WTC11 (cell line): ENCODE measurements around the gene MCEE. TPM values are rescaled to one million over a fixed set of nuclear protein-coding genes. Genes with fewer than 3 reads are reported as not detected.
A peak's percentile ranks its signal among the peaks of the same experiment; 100 is the strongest.

ENCODE experiments used
- ATAC-seq: fragments of 200-7000 bp; cut with Tn5 transposase; 2 replicates; pipeline ENCODE4 v1.10.0; 2021; ENCODE audit warnings: mild to moderate bottlenecking, moderate library complexity
- CTCF ChIA-PET: fragments of 300-600 bp; sonication (Branson Sonifier 250); formaldehyde crosslinking; loops from one replicate; lab custom pipeline; 2021; ENCODE audit warnings: antibody characterized with exemption; lab: Charles Lee
- POLR2A ChIA-PET: fragments of 350-600 bp; sonication (Branson Sonifier 250); formaldehyde crosslinking; loops from one replicate; lab custom pipeline; 2021; ENCODE audit warnings: antibody characterized with exemption; lab: Charles Lee
- DNase-seq: peaks from one replicate; pipeline ENCODE4 v3.0.0; 2021; ENCODE audit warnings: low spot score
- H3K27ac Mint-ChIP-seq: 2 replicates; pipeline ENCODE4 v1.8.0; 2021; ENCODE audit warnings: mixed read lengths
- H3K27me3 Mint-ChIP-seq: 2 replicates; pipeline ENCODE4 v1.8.0; 2021; ENCODE audit warnings: low read depth, mild to moderate bottlenecking, moderate library complexity, mixed read lengths
- H3K36me3 Mint-ChIP-seq: 2 replicates; pipeline ENCODE4 v1.8.0; 2021; ENCODE audit warnings: mixed read lengths
- H3K4me1 Mint-ChIP-seq: 2 replicates; pipeline ENCODE4 v1.8.0; 2022; ENCODE audit warnings: mixed read lengths
- H3K4me3 Mint-ChIP-seq: 2 replicates; pipeline ENCODE4 v1.8.0; 2021; ENCODE audit warnings: mild to moderate bottlenecking, moderate library complexity, mixed read lengths
- H3K9me3 Mint-ChIP-seq: 2 replicates; pipeline ENCODE4 v1.8.0; 2021; ENCODE audit warnings: mixed read lengths
- CREM ChIP-seq: sonication (generic); formaldehyde crosslinking; IDR thresholded peaks from 2 replicates; pipeline ENCODE4 v1.8.1; 2022; ENCODE audit warnings: mild to moderate bottlenecking, missing genetic modification reagents, moderate library complexity
- E2F5 ChIP-seq: sonication (generic); formaldehyde crosslinking; IDR thresholded peaks from 2 replicates; pipeline ENCODE4 v1.8.1; 2022; ENCODE audit warnings: mild to moderate bottlenecking, moderate library complexity, missing genetic modification reagents
- GRHL2 ChIP-seq: fragments of 250-450 bp; sonication (Bioruptor Pico); IDR thresholded peaks from 2 replicates; pipeline ENCODE4 v1.8.0; 2022; ENCODE audit warnings: mild to moderate bottlenecking, moderate library complexity; ENCODE audit not compliant: insufficient replicate concordance, severe bottlenecking
- HMGXB4 ChIP-seq: sonication (generic); formaldehyde crosslinking; IDR thresholded peaks from 2 replicates; pipeline ENCODE4 v1.8.1; 2023; ENCODE audit warnings: mild to moderate bottlenecking, moderate library complexity, missing genetic modification reagents
- MAX ChIP-seq: sonication (generic); formaldehyde crosslinking; IDR thresholded peaks from 2 replicates; pipeline ENCODE4 v1.8.0; 2022; ENCODE audit warnings: mild to moderate bottlenecking, missing genetic modification reagents
- MXD4 ChIP-seq: fragments of 250-450 bp; sonication (Bioruptor Pico); IDR thresholded peaks from 2 replicates; pipeline ENCODE4 v1.8.0; 2021; ENCODE audit warnings: mild to moderate bottlenecking, moderate library complexity, borderline replicate concordance
- NR2C2 ChIP-seq: sonication (generic); formaldehyde crosslinking; IDR thresholded peaks from 2 replicates; pipeline ENCODE4 v1.8.0; 2022; ENCODE audit warnings: mild to moderate bottlenecking, missing genetic modification reagents
- PRDM15 ChIP-seq: sonication (generic); formaldehyde crosslinking; IDR thresholded peaks from 2 replicates; pipeline ENCODE4 v1.8.0; 2022; ENCODE audit warnings: missing genetic modification reagents
- TEAD1 ChIP-seq: sonication (generic); formaldehyde crosslinking; IDR thresholded peaks from 2 replicates; pipeline ENCODE4 v1.8.0; 2022; ENCODE audit warnings: mild to moderate bottlenecking, missing genetic modification reagents
- TEAD4 ChIP-seq: sonication (generic); formaldehyde crosslinking; IDR thresholded peaks from 2 replicates; pipeline ENCODE4 v1.8.0; 2022; ENCODE audit warnings: mild to moderate bottlenecking, missing genetic modification reagents
- ZBTB21 ChIP-seq: sonication (generic); formaldehyde crosslinking; IDR thresholded peaks from 2 replicates; pipeline ENCODE4 v1.8.1; 2023; ENCODE audit warnings: mild to moderate bottlenecking, missing genetic modification reagents, borderline replicate concordance
- ZNF416 ChIP-seq: fragments of 250-450 bp; sonication (Bioruptor Pico); IDR thresholded peaks from 2 replicates; pipeline ENCODE4 v1.9.0; 2021; ENCODE audit warnings: mild to moderate bottlenecking, inconsistent platforms
- ZNF423 ChIP-seq: fragments of 250-450 bp; sonication (Bioruptor Pico); IDR thresholded peaks from 2 replicates; pipeline ENCODE4 v2.1.2; 2022; ENCODE audit warnings: mild to moderate bottlenecking, moderate library complexity
- ZNF425 ChIP-seq: fragments of 250-450 bp; sonication (Bioruptor Pico); conservative IDR thresholded peaks from 2 replicates; pipeline ENCODE4 v1.9.0; 2021; ENCODE audit warnings: mild to moderate bottlenecking
- ZNF532 ChIP-seq: fragments of 250-450 bp; sonication (Bioruptor Pico); IDR thresholded peaks from 2 replicates; pipeline ENCODE4 v1.9.0; 2021; ENCODE audit warnings: mild to moderate bottlenecking, borderline replicate concordance
- total RNA-seq: library from RNA; stranded (reverse); gene quantifications from 3 replicates; pipeline ENCODE4 v1.2.3, GENCODE V29; 2021

MCEE gene
- total RNA-seq, 1 experiment from 2014 or later: 18.7 TPM

GRCh38 chr2:71070294-71071093 is 59.5 kb downstream of the MCEE start (continued):
- no peak for TF ChIP-seq ZNF425 (CRISPR knock-in tag)
- no peak for TF ChIP-seq HMGXB4
- no peak for TF ChIP-seq ZNF416
- no peak for TF ChIP-seq MXD4
- no peak for TF ChIP-seq MAX (CRISPR knock-in tag)

- Mint-ChIP-seq H3K4me1 (peaks cover 32% of the 10 kb centered on the region), H3K4me3 (peak overlapping the region; percentile 97), H3K27me3 (no peaks in the 10 kb centered on the region; the same call in 1 of the 2 replicates), H3K36me3 (peaks cover 26% of the 10 kb centered on the region), H3K9me3 (no peaks in the 10 kb centered on the region), H3K27ac (no peak overlapping the region)
- POLR2A ChIA-PET: interaction anchor here (1.1 to 2.2 kb wide), 3 partner anchors 31 to 384 kb away, joined by 3 to 6 read pairs (median 5); partner anchors contain the start of gene DYSF
- TF ChIP-seq NR2C2 (no peak), E2F5 (CRISPR knock-in tag) (no peak), TEAD1 (CRISPR knock-in tag) (no peak), ZNF532 (CRISPR knock-in tag) (no peak)
- DNase-seq (no peak), ATAC-seq (no peak)
- CTCF ChIA-PET: interaction anchor here (0.6 to 6.8 kb wide), 11 partner anchors 13 to 109 kb away, joined by 3 to 56 read pairs (median 7); no protein-coding TSS in a partner anchor
Observed at GRCh38 chr2:71069376-71069775, 60.7 kb downstream of the MCEE start.

- Mint-ChIP-seq H3K27ac (peak within 1 kb of the TSS; percentile 98), H3K4me1 (peaks cover 32% of the 10 kb centered on the region), H3K36me3 (peaks cover 17% of the 10 kb centered on the region), H3K9me3 (no peaks in the 10 kb centered on the region), H3K27me3 (peaks cover 2% of the 10 kb centered on the region; the same call in 1 of the 2 replicates), H3K4me3 (peak within 1 kb of the TSS; percentile 97)
- ATAC-seq: peak; percentile 83
- ChIA-PET CTCF (interaction anchor here (0.6 to 6.8 kb wide), 14 partner anchors 14 to 108 kb away, joined by 3 to 56 read pairs (median 4); no protein-coding TSS in a partner anchor), POLR2A (interaction anchor here (0.6 to 2.2 kb wide), 4 partner anchors 32 to 672 kb away, joined by 3 to 6 read pairs (median 4); partner anchors contain the start of gene DYSF)
- DNase-seq: peak; percentile 96
- peak; percentile 72 for TF ChIP-seq ZNF423
- TF ChIP-seq PRDM15 (CRISPR knock-in tag): peak; percentile 7; the same call in 1 of the 2 replicates
- TF ChIP-seq CREM (CRISPR knock-in tag): peak; percentile 64; the same call in 1 of the 2 replicates
- no peak for TF ChIP-seq TEAD4 (CRISPR knock-in tag)
- TF ChIP-seq ZBTB21: peak; percentile 71; the same call in 1 of the 2 replicates
- TF ChIP-seq MAX (CRISPR knock-in tag): peak; percentile 93
- TF ChIP-seq GRHL2 (CRISPR knock-in tag): no peak
Observed at GRCh38 chr2:71068218-71069035, 61.6 kb downstream of the MCEE start, which contains the start of gene NAGK. NAGK (plus strand) TSS chr2:71068648; CDS start chr2:71068684, 36 bp downstream.
